Smooth muscle cell (in vitro differentiated cells): ENCODE data around the gene MSH3. TPM values are rescaled to one million over a fixed set of nuclear protein-coding genes. Genes with fewer than 3 reads are reported as not detected.
"Not testable (repeated sequence)": the region's sequence is repeated elsewhere in the genome, so short reads cannot be mapped to it uniquely, and the experiment has no call there.

Experiments used
- DNase-seq: peaks from one replicate; lab custom pipeline; 2025; ENCODE audit not compliant: unreplicated experiment; lab: John Stamatoyannopoulos, UW
- H2AFZ ChIP-seq: fragments of 200-600 bp; sonication (generic); 2 replicates; pipeline ENCODE4 v1.6.0; 2016; ENCODE audit warnings: antibody characterized with exemption, low read depth, mild to moderate bottlenecking
- H3F3A ChIP-seq: fragments of 200-600 bp; sonication (generic); 2 replicates; pipeline ENCODE4 v1.6.0; 2017; ENCODE audit warnings: antibody characterized with exemption, low read depth
- H3K27ac ChIP-seq: fragments of 200-600 bp; sonication (generic); 2 replicates; pipeline ENCODE4 v1.5.1; 2016; ENCODE audit warnings: low read depth, mild to moderate bottlenecking
- H3K27me3 ChIP-seq: fragments of 200-600 bp; sonication (generic); 2 replicates; pipeline ENCODE4 v1.6.1; 2016; ENCODE audit warnings: low read depth, mild to moderate bottlenecking
- H3K36me3 ChIP-seq: fragments of 200-600 bp; sonication (generic); 2 replicates; pipeline ENCODE4 v1.5.1; 2016; ENCODE audit warnings: low read depth
- H3K4me1 ChIP-seq: fragments of 200-600 bp; sonication (generic); 2 replicates; pipeline ENCODE4 v1.5.1; 2016; ENCODE audit warnings: low read depth
- H3K4me2 ChIP-seq: fragments of 200-600 bp; sonication (generic); 2 replicates; pipeline ENCODE4 v1.6.0; 2016; ENCODE audit warnings: mild to moderate bottlenecking
- H3K4me3 ChIP-seq: fragments of 200-600 bp; sonication (generic); 2 replicates; pipeline ENCODE4 v1.5.1; 2016; ENCODE audit warnings: mild to moderate bottlenecking
- H3K79me2 ChIP-seq: fragments of 200-600 bp; sonication (generic); 2 replicates; pipeline ENCODE4 v1.6.0; 2016; ENCODE audit warnings: low read depth, mild to moderate bottlenecking
- H3K9ac ChIP-seq: fragments of 200-600 bp; sonication (generic); 2 replicates; pipeline ENCODE4 v1.6.0; 2016; ENCODE audit warnings: low read depth
- H3K9me3 ChIP-seq: fragments of 200-600 bp; sonication (generic); replicated peaks from 2 replicates; pipeline ENCODE4 v1.5.1; 2016; ENCODE audit warnings: low read depth
- H4K20me1 ChIP-seq: fragments of 200-600 bp; sonication (generic); 2 replicates; pipeline ENCODE4 v1.6.0; 2016; ENCODE audit warnings: low read depth
- WGBS: methylation state at CpG from one replicate; pipeline ENCODE4 v1.1.7; 2016; ENCODE audit warnings: low lambda C conversion rate; 5-methylcytosine and 5-hydroxymethylcytosine counted together
- polyA plus RNA-seq: library from polyadenylated mRNA; unstranded; fragments of >200 nt; fragmentation: Nextera tagmentation; extraction: Ambion mirVana; gene quantifications from 2 replicates; pipeline ENCODE4 v1.2.1, GENCODE V29; 2016
- total RNA-seq: library from RNA; depleted of rRNA; stranded (reverse); fragments of >200 nt; gene quantifications from 2 replicates; pipeline ENCODE4 v1.2.3, GENCODE V29; 2014
- TF ChIP-seq, protein P1 (sequence below): fragments of 200-600 bp; sonication (generic); IDR thresholded peaks from 2 replicates; pipeline ENCODE4 v1.5.1; 2017; ENCODE audit warnings: borderline replicate concordance, mild to moderate bottlenecking, antibody characterized with exemption; ENCODE audit not compliant: insufficient read depth, poor library complexity, severe bottlenecking

MSH3 gene
- total and polyA plus RNA-seq, 2 experiments from 2014 or later: 5.1 to 12.6 TPM

DNA sequence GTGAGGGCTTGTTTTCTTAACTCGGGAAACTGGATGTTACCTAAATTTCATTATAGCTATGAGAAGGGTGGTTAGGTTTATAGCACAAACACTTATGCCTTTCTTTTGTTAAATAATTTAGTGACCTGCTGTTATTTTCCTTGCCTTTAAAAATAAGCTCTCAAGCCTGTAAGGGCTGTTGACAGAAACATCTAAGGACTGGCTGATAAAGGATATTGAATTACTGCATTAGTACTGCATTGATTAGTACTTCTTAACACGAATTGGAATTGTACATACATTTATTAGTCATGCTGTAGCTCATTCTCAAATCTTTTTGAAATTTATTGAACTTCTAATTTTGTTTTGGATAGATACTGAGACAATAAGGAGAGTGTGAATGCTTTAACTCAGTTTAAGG is 85.4 kb downstream of the MSH3 start:
- Histone ChIP-seq H3K9me3 (no peaks in the 10 kb centered on the region), H3K36me3 (no peaks in the 10 kb centered on the region), H3K27me3 (no peaks in the 10 kb centered on the region), H3K4me2 (no peak overlapping the region), H3F3A (no peaks in the 10 kb centered on the region), H3K4me1 (no peaks in the 10 kb centered on the region), H4K20me1 (no peaks in the 10 kb centered on the region), H3K79me2 (no peaks in the 10 kb centered on the region), H3K9ac (no peak overlapping the region), H3K4me3 (no peak overlapping the region), H3K27ac (no peak overlapping the region), H2AFZ (no peak overlapping the region)
- DNase-seq: no peak
- 92% methylated on average over 2 of the region's 2 CpGs for WGBS
- TF ChIP-seq, protein P1, sequence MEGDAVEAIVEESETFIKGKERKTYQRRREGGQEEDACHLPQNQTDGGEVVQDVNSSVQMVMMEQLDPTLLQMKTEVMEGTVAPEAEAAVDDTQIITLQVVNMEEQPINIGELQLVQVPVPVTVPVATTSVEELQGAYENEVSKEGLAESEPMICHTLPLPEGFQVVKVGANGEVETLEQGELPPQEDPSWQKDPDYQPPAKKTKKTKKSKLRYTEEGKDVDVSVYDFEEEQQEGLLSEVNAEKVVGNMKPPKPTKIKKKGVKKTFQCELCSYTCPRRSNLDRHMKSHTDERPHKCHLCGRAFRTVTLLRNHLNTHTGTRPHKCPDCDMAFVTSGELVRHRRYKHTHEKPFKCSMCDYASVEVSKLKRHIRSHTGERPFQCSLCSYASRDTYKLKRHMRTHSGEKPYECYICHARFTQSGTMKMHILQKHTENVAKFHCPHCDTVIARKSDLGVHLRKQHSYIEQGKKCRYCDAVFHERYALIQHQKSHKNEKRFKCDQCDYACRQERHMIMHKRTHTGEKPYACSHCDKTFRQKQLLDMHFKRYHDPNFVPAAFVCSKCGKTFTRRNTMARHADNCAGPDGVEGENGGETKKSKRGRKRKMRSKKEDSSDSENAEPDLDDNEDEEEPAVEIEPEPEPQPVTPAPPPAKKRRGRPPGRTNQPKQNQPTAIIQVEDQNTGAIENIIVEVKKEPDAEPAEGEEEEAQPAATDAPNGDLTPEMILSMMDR: no peak

DNA sequence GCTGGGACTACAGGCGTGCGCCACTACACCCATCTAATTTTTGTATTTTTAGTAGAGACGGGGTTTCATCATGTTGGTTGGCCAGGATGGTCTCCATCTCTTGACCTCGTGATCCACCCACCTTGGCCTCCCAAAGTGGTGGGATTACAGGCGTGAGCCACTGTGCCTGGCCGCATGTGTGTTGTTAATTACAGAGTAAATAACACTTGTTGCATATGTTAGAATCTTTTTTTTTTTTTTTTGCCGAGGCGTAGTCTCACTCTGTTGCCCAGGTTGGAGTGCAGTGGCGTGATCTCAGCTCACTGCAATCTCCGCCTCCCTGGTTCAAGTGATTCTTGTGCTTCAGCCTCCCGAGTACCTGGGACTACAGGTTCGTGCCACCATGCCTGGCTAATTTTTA is 86.0 kb downstream of the MSH3 start:
- H3K36me3 ChIP-seq, H3K9me3 ChIP-seq, H3K27me3 ChIP-seq, H3K9ac ChIP-seq, H2AFZ ChIP-seq, DNase-seq, H3F3A ChIP-seq, H3K27ac ChIP-seq, H3K4me3 ChIP-seq, H4K20me1 ChIP-seq, H3K4me1 ChIP-seq, H3K79me2 ChIP-seq, H3K4me2 ChIP-seq: not testable (repeated sequence)
- WGBS: 99% methylated on average over 12 of the region's 12 CpGs

DNA sequence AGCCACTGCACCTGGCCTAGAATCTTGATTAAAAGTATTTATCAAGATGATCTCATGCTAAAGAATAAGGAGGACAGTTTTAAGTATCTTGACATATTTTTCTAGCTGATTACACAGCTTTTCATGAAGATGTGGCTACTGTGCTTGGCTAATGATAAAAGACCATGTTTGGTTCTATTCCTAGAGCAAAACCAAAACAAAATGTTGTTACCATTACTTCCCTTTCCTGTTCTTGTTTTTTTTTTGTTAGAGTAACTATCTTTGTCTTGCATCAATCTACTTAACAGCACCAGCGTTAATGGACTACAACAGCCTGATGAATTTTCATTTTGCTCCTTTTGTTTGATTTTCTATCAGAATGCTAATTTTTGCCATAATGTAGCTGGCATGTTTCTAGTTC is 86.5 kb downstream of the MSH3 start:
- Histone ChIP-seq H3K36me3 (no peaks in the 10 kb centered on the region), H3K27ac (no peak overlapping the region), H3K27me3 (no peaks in the 10 kb centered on the region), H3K4me1 (no peaks in the 10 kb centered on the region), H4K20me1 (no peaks in the 10 kb centered on the region), H3K9me3 (no peaks in the 10 kb centered on the region), H3K9ac (no peak overlapping the region), H2AFZ (no peak overlapping the region), H3K4me3 (no peak overlapping the region), H3K4me2 (no peak overlapping the region), H3K79me2 (no peaks in the 10 kb centered on the region), H3F3A (no peaks in the 10 kb centered on the region)
- DNase-seq: no peak
- 100% methylated on average over 1 of the region's 1 CpG for WGBS
- TF ChIP-seq, protein P1: no peak

DNA sequence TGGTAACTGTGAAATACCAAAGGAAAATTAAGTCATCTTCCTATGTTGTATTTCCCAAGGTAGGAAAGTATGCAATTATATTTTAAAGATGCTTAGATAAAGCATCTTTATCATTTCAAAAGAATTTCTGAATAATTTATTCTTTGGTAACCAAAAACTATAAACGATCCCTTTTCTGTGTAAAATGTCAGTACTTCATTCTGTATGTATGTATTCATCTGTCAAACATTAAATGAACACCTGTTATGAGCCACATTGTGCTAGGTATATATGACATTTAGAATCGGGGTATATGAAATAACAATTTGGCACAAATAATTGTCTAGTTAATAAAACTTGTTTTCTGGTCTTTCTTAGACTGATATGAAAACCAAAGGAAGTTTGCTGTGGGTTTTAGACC is 89.7 kb downstream of the MSH3 start:
- no peak overlapping the region for H3K27ac ChIP-seq
- no peak overlapping the region for H3K4me2 ChIP-seq
- WGBS: 98% methylated on average over 2 of the region's 2 CpGs
- no peaks in the 10 kb centered on the region for H3K27me3 ChIP-seq
- H3K79me2 ChIP-seq: no peaks in the 10 kb centered on the region
- H3K9ac ChIP-seq: no peak overlapping the region
- H3K36me3 ChIP-seq: no peaks in the 10 kb centered on the region
- no peak for DNase-seq
- H3K4me3 ChIP-seq: no peak overlapping the region
- TF ChIP-seq, protein P1: no peak
- no peaks in the 10 kb centered on the region for H4K20me1 ChIP-seq
- no peaks in the 10 kb centered on the region for H3K9me3 ChIP-seq
- H3K4me1 ChIP-seq: peaks cover 6% of the 10 kb centered on the region
- no peaks in the 10 kb centered on the region for H3F3A ChIP-seq
- no peak overlapping the region for H2AFZ ChIP-seq
